CD4-positive, alpha-beta T cell treated with Interleukin-15 for 4 hours (primary cell): ENCODE data around the gene MOB3B.
"Not testable (repeated sequence)": the region's sequence is repeated elsewhere in the genome, so short reads cannot be mapped to it uniquely, and the experiment has no call there.

Source experiments
- DNase-seq: peaks from one replicate; pipeline ENCODE4 v3.0.0-alpha.2; 2020; ENCODE audit warnings: low spot score

MOB3B gene

DNA sequence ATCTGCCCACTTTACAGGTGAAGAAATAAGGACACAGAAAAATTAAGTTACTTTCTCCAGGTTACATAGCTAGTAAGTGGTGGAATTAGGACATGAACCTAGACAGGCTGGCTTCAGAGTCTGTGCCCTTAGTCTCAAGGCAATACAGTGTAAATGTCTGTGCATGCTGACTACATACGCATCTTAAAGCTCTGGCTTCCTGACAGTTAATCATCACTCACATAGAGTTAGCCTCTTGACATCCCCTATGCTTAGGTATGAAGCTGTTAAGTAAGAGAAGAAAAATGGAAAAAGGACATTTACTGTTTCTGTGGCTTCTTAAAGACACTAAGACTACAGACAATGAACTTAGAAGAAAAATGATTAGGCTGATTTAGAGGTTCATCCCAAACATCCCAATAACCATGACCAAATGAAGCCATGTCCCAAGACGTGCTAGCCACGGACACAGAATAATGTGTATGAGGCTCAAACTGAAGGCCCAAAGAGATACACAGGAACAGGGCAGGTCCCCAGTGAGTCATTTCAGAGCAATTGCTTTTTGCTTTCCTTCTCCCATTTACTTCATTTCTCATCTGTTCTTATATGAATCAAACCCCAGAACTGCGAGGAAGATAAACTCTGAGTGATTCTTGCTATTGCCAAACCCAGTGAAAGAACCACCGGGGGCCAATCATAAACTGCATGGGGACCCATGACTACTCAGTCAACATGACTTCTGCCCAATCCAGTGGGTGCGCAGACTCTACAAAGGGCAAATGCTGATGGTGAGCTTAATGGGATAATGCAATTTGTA is 105.5 kb downstream of the MOB3B start:
- no peak for DNase-seq

DNA sequence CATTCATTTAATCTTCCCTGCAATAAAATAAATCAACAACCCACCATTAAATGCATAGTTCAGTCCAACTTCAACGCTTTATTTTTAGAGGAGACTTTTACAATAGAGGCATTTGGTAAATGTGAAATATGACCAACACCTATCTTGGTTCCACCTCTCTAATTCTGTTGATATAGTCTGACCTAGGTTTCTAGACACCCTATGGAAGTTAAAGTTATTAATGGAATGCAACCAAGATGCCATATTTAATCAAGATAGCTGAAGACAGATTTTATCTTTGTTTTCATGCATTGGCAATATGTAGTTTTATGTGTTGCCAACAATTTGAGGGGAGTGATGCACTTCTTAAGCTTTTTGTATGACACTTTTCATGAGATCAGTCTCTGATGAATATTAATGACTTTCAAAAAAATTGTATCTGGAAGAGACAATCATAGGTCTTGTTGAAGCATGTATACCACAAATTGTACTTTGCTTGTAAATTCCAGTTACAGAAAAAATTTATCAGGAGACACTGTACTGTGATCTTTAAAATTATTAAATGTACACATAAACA is 107.3 kb downstream of the MOB3B start:
- DNase-seq: no peak

DNA sequence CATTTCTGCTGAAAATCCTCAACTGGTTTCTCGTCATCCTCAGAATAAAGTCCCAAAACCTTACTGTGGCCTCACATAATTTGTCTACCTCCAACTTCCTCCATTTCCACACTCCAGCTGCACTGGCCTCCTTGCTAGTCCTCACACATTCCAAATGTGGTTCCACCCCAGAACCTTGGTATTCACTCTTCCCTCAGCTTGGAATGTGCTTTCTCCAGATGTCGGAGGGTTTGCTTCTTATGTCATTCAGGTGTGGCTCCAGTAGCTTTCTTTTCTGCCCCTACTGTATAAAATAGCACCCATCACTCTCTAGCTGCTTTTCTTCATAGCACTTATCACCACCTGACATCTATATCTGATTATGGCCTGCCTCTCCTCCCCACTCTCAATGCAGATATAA is 108.0 kb downstream of the MOB3B start:
- DNase-seq: no peak

DNA sequence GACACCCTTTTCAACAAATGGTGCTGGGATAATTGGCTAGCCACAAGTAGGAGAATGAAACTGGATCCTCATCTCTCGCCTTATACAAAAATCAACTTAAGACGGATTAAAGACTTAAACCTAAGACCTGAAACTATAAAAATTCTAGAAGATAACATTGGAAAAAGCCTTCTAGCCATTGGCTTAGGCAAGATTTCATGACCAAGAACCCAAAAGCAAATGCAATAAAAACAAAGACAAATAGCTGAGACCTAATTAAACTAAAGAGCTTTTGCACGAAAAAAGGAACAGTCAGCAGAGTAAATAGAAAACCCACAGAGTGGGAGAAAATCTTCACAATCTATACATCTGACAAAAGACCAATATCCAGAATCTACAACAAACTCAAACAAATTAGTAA is 110.1 kb downstream of the MOB3B start:
- not testable (repeated sequence) for DNase-seq

DNA sequence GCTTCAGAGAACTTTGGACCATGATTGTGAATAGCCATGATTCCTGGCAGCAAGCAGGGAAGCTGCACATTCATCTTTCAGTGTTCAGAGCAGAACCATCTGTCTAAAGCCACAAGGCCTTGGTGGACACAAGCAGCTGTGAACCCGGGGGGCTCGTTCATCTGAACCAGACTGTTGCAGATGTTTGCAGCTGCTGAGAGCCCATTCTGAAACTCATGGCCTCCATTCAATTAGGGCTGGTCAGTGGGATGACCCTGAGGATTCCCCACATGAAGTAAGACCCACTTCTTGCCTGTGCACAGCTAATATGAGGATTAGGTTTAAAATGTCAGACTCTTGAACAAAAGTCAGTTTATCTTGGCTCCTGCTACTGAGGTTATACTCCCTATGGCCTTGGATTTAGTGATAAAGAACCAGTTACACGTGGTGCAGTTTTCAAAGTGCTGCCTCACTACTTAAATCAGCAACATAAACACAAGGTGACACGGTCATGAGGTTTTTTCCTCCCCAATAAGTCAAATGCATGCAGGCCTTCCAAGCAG is 115.3 kb downstream of the MOB3B start:
- DNase-seq: no peak

DNA sequence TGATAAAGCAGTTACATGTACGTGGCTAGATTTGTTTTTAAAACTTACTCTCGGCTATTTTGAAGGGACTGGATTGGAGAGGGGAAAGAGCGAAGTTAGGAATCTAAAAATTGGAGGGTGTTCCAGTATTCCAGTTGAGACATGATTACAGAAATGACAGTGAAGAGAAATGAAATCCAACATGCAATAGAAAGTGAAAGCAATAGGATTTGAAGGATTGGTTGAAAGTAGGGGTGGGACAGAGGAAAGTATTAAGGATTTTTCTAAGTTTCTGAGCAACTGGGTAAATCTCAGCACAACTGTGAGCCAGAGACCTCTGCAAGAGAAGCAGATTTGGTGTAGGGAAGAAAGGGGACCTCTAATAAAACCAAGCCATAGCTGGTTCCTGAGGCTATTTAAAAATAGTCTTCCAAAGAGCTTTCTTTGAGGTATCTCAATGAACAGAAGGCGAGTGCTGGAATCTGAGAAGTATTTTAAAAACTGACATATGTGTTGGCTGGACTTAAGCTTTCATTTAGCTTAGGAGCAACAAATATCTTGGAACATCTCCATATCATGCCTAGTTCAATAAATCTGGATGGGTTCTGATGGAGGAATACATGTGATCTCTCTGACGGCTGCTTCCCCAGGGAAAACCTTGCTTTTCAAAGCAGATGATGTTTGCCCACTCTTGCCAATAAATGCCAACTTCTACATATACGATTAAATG is 115.9 kb downstream of the MOB3B start:
- DNase-seq: no peak

DNA sequence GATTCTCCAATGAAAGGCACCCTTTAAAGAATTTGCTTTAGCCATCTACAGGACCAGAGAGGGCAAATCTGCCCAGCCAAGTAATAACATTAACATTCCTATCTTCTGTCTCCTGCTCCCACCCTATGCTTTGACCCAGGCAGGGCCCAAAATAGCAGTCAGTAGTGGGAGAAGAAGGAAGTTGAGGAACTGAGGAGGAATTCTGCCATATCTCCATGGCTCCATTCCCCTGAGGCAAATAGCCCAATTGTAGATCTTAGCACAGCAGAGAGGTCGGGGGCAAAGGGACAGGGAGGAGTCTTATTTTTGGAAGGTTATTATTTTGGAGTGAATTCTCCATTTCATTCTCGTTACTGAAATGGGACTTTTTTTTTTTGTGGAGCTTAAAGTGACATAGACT is 116.7 kb downstream of the MOB3B start:
- no peak for DNase-seq

DNA sequence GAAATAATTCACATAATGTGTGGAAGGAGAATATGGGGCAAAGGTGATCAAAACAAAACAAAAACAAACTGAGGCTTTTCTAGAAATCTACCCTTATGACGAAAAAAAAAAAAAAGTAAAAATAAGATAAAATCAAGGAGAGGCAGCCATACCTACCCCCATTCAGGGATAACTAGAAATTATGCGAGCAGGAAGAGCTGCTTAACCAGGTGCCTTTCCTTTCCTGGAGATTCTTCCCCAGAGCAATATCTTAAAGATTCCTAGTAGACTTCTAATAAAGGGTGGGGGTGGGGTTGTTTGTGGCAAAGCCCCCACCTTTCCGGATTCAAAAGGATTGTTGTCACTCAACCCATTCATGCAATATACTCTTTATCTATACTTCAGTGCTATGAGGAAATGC is 117.5 kb downstream of the MOB3B start:
- no peak for DNase-seq

DNA sequence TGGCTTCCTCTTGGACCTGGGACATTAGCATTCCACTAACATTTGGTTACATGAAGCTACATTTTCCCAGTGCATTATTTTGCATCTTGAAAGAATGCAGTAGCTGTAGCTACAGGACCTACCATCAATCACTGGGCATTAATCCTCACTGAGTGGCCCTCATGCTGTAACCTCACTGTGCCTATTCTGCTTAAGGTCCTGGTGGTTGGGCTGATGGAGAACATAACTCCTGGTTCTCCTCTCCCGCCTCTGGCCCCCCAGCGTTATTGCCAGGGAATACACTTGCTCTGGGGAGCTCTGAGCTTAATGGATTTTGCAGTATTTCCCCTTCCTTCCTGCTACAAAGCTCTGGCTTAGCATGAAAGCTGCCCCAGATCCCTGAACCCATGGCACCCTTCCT is 121.1 kb downstream of the MOB3B start:
- no peak for DNase-seq

DNA sequence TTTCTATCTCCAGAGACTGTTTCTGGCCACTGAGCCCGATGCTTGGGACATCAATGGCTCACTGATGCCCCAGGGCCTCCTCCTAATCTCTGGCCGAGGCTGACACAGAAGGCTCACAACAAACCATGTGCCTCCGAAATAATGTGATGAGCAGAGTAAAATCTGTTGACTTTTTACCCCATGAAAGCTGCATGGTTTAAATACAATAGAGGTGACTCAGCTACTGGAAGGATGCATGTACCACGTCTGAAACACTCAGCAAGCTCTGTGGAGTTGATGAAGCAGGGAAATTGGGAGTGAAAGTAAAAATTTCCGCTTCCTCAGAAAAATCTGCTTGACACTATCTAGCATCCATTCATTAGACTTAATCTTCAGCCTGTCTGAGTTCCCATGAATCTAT is 121.6 kb downstream of the MOB3B start:
- DNase-seq: no peak

DNA sequence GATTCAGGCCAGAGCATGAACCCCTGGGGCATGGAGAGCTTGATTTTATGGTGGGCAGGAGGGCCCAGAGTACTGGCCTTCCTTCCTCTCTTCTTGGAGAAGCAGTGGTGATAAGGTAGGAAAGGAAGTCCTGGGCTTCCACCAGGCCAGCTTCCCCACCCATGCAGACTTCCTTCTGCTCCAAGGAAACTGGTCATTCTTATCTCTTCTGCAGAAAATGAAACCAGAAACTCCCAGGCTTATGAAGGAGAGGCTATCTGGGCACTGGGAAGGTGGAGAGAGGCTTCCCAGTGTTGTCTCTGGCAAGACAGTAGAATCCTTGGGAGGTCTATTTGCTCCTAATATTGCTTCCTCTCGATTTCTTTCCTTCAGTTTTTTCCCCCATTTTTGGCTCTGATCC is 122.1 kb downstream of the MOB3B start:
- no peak for DNase-seq

DNA sequence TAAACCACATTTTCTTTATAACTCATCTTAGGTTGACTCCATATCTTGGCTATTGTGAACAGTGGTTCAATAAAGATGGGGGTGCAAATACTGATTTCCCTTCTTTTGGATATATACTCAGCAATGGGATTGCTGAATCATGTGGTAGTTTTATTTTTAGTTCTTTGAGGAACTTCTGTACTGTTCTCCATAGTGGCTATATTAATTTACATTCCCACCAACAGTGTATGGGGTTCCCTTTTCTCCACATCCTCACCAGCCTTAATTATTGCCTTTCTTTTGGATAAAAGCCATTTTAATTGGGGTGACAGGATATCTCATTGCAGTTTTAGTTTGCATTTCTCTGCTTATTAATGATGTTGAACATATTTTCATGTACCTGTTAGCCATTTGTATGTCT is 125.0 kb downstream of the MOB3B start:
- no peak for DNase-seq

DNA sequence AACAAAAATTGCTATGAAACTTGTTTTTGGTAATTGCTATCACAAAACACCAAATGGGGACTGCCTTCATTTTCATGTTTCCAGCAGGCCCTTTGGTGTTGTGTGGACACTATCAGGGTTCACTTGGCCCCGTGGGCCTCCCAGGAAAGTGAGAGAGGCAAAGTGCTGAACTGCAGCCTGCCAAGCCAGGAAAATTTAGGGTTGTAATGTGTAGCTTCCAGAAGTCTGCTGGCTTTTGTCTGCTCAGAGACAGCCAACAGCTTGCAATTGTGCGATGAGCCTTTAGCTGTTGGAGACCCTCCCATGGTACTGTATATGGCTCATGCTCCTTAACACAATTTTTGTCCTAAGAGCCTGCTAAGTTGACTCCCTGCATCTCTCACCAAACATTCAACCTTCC is 127.0 kb downstream of the MOB3B start:
- DNase-seq: no peak

DNA sequence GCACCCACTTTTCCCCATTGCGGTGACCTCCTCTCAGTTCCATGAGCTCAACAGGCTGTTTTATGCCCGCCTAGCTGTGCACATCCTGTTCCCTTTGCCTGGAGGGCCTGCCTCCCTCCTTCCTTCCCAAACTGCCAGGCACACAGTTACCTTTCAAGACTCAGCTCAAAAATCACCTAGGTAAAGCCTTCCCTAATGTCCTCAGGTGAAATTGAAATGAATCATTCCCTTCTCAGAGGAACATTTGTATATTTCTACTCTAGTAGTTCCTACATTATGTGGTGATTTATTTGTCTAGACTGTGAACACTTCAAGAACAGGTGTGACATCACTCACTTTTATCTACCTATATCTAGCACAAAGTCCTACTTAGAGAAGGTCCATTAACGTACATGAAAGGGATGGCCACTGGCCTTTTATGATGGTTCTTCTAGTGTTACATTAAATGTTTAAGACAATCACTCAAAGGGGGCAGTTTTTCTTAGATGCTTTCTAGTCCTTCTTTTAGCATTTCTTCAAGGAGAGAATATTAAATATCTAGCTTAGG is 129.2 kb downstream of the MOB3B start:
- no peak for DNase-seq

DNA sequence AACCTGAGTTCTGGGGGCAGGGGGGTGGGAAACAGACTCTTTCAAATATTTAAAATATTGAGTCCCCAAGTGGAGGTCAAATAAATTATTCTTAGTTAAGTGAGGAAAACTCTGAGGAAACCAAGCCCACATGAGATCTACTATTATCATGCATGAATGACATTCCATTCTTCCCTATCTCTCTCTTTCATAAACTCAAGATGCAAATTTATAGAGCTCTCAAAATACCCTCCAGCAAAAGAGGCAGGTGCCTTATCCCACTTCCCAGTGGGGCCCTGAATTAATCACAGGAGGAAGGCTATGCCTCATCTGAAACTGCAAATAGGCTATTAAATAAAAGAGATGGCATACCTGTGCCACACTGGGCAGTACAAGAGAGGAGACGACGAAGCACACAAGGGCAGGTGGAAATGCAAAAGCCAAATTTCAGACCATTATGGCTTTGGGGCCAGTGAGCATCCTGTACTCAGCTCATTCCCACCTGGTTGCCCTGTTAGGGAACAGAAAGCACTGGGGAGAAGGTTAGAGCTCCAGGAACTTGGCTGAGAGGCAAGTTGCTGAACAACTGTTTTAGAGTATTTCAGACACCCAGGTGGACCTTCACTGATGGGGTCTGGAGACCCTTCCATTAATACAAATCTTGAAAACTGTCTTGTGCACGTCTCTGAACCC is 130.5 kb downstream of the MOB3B start:
- no peak for DNase-seq

DNA sequence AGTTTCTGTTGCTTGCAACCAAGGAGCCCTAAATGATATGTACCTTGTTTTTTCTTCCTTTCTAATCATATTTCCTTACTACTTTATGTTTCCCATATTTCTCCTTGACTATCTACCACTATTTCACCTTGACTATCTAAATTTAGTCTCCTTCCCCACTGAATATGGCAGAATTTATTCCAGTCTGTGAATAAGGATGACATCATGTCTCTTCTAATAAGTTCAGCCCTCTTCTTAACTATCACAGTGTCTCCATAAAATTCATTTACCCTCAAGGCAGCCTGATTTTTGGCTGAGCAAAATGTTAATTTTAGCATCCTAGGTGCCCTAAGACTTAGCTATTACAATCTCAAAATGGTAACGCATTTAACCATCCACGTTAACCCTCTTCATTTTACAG is 133.1 kb downstream of the MOB3B start:
- no peak for DNase-seq

DNA sequence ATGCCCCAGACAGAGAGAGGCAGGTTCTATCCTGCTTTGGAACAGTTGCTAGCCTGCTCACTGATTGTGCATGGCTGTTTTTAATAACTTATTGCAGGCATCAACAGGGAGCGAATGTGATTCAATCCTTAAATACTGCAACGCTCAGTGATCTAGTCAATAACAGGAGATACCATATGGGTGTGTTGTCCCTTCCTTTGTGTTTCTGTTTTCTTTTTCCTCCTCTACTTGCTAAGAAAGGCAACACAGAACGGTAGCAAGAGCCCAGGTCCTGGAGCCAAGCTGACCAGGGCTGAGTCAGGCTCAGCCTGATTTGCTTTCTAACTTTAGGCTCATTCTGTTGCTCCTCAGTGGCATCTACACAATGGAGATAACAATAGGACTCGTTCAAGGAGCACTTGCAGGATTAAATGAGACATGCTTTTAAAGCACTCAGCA is 134.1 kb downstream of the MOB3B start:
- DNase-seq: no peak

DNA sequence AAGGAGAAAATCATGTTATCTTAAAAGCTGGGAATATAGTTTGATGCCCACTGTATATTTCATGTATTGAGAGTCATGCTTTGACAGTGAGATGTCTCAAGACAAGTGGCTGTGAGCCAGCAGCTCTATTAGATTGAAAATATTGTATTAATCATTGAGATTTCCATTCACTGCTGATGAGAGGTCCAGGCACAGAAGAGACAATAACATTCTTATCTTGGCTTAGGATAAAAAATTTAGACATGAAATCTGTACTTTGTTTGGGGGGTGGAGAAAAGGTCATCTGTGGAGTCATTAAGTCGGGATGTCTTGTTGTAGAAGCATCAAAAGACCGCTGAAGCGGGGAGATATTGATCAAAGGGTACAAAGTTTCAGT is 134.8 kb downstream of the MOB3B start:
- DNase-seq: no peak

DNA sequence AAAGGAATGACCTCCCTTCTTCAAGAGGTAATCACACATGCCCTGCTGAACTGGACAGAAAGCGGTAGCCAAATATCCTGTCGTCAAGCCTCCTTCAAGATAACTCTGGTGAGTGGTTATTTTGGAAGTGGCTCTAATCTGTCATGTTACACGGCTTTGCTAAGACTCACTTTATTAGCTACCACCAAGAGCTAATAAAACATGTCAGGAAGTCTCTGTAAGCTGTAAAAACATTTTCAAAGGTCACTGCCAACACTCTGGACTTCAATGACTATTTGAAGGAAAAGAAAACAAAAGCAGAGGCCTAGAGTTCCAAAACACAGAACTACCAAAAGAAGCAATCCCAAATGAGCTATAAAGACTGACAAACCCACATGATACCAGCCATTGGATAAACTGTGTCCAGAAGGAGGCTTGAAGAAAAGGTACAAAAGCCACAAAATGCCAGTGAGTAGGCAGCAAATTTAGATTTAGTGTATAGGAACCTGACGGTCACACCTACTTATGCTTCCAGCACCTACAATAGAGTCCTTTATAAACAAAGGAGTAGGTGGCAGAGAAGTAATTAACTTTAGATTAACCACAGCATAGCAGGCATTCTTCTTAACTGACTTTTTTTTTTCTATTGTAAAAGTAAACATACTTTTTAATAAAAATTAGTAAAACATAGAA is 135.3 kb downstream of the MOB3B start:
- no peak for DNase-seq

DNA sequence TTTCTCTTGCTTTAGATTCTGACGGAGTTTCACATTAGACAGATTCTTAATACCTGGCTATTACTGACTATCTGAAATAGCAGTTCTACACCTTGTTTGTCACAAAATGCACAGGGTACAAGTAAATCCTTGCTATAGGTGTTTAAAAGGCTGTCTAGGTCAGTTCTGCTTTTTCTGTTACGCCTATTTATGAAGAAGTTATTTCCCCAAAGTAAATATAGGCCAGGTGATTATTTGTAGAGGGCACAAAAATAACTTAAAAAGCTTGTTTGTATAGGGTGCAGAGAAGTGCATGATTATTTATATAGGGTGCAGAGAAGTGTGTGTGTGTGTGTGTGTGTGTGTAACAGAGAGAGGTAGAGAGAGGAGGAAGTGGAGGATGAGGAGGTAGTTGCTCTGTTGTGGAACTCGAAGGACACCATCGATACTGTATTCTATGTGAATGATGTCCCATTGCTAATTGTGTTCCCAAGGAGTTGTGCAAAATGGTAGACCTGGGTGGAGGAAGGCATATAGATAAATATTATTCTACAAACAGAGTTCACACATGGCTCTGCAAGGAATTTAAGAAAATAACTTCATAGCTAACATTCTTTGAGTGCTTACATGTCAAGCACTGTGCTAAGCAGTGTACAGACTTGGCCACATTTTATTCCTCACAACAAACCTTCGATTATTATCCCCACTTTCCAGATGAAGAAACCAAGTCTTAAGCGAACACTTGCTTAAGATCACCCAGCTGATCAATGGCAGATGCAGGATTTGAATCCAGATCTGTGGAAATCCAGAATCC is 136.4 kb downstream of the MOB3B start:
- no peak for DNase-seq

DNA sequence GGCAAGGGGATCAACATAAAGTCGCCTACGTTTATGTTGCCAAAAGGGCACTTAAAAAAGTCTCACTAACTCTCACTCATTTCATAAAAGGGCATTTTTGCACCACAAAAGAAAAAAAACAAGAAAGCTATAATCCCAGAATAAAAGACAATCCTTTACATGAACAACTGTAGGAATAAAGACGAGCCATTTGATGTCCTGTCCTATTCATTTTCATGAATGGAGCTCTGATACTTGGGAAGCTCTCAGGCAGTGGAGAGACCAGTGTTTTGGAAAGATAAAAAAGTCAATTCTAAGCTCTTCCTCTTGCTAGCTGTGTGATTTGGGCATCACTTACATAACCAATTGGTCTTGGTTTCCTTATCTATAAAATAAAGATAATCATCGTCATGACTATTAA is 137.2 kb downstream of the MOB3B start:
- DNase-seq: no peak
